ENCODE data around the gene ODAD3. TPM values are rescaled to one million over a fixed set of nuclear protein-coding genes. Genes with fewer than 3 reads are reported as not detected.
"Not testable (repeated sequence)": the region's sequence is repeated elsewhere in the genome, so short reads cannot be mapped to it uniquely, and the experiment has no call there.

Gene ODAD3
- polyA plus RNA-seq, 1 donor: 0.79 TPM

- Histone ChIP-seq H3K9me3 (ENCODE audit: control insufficient read depth, low read depth, low read length) (peaks cover 4% of the 10 kb centered on the region), H3K4me3 (ENCODE audit: low read length) (peak overlapping the region; percentile 79), H3K36me3 (ENCODE audit: control insufficient read depth, insufficient read depth, low read length) (peaks cover 5% of the 10 kb centered on the region), H3K27ac (ENCODE audit: low read length) (peak overlapping the region; percentile 86), H3K27me3 (ENCODE audit: control insufficient read depth, insufficient read depth, low read length) (peaks cover 15% of the 10 kb centered on the region), H3K4me1 (ENCODE audit: control insufficient read depth, insufficient read depth, low read length) (peaks cover 33% of the 10 kb centered on the region)
- peak in 1 of 2 donors; percentile 80 for DNase-seq
- WGBS (ENCODE audit: insufficient coverage, low lambda C conversion rate): no CpG with 5 or more reads among the region's 65 CpGs
Measured at GRCh38 chr19:11382898-11383705, 51.8 kb downstream of the ODAD3 start.

- Histone ChIP-seq H3K27me3 (ENCODE audit: control insufficient read depth, insufficient read depth, low read length) (peaks cover 15% of the 10 kb centered on the region), H3K4me3 (ENCODE audit: low read length) (peak overlapping the region; percentile 40), H3K4me1 (ENCODE audit: control insufficient read depth, insufficient read depth, low read length) (peaks cover 34% of the 10 kb centered on the region), H3K27ac (ENCODE audit: low read length) (peak overlapping the region; percentile 67), H3K36me3 (ENCODE audit: control insufficient read depth, insufficient read depth, low read length) (peaks cover 5% of the 10 kb centered on the region), H3K9me3 (ENCODE audit: control insufficient read depth, low read depth, low read length) (peaks cover 4% of the 10 kb centered on the region)
- DNase-seq: peak; percentile 94 to 97
- 0% methylated on average over 2 of the region's 54 CpGs for WGBS (ENCODE audit: insufficient coverage, low lambda C conversion rate)
Measured at GRCh38 chr19:11380653-11381537, 54.0 kb downstream of the ODAD3 start.

- Histone ChIP-seq H3K36me3 (ENCODE audit: control insufficient read depth, insufficient read depth, low read length) (peaks cover 5% of the 10 kb centered on the region), H3K4me1 (ENCODE audit: control insufficient read depth, insufficient read depth, low read length) (peaks cover 40% of the 10 kb centered on the region), H3K27ac (ENCODE audit: low read length) (no peak overlapping the region), H3K4me3 (ENCODE audit: low read length) (no peak overlapping the region), H3K9me3 (ENCODE audit: control insufficient read depth, low read depth, low read length) (peaks cover 4% of the 10 kb centered on the region), H3K27me3 (ENCODE audit: control insufficient read depth, insufficient read depth, low read length) (peaks cover 15% of the 10 kb centered on the region)
- no peak for DNase-seq
- WGBS (ENCODE audit: insufficient coverage, low lambda C conversion rate): no CpG with 5 or more reads among the region's 7 CpGs
Measured at GRCh38 chr19:11379857-11380350, 55.0 kb downstream of the ODAD3 start.

- WGBS (ENCODE audit: insufficient coverage, low lambda C conversion rate): no CpG with 5 or more reads among the region's 14 CpGs
- Histone ChIP-seq H3K27me3 (ENCODE audit: control insufficient read depth, insufficient read depth, low read length) (peaks cover 15% of the 10 kb centered on the region), H3K4me1 (ENCODE audit: control insufficient read depth, insufficient read depth, low read length) (peaks cover 35% of the 10 kb centered on the region)
- H3K36me3 ChIP-seq (ENCODE audit: control insufficient read depth, insufficient read depth, low read length); H3K4me3 ChIP-seq (ENCODE audit: low read length); H3K9me3 ChIP-seq (ENCODE audit: control insufficient read depth, low read depth, low read length); DNase-seq; H3K27ac ChIP-seq (ENCODE audit: low read length): not testable (repeated sequence)
Measured at GRCh38 chr19:11379269-11379845, 55.6 kb downstream of the ODAD3 start.

GRCh38 chr19:11378319-11379189, 56.4 kb downstream of the ODAD3 start:
- peak in 1 of 2 donors; percentile 37 for DNase-seq
- H3K9me3 ChIP-seq (ENCODE audit: control insufficient read depth, low read depth, low read length): peaks cover 4% of the 10 kb centered on the region
- H3K36me3 ChIP-seq (ENCODE audit: control insufficient read depth, insufficient read depth, low read length): peaks cover 5% of the 10 kb centered on the region
- H3K4me3 ChIP-seq (ENCODE audit: low read length): no peak overlapping the region
- H3K27ac ChIP-seq (ENCODE audit: low read length): no peak overlapping the region
- peaks cover 35% of the 10 kb centered on the region for H3K4me1 ChIP-seq (ENCODE audit: control insufficient read depth, insufficient read depth, low read length)
- H3K27me3 ChIP-seq (ENCODE audit: control insufficient read depth, insufficient read depth, low read length): peaks cover 12% of the 10 kb centered on the region
- no CpG with 5 or more reads among the region's 8 CpGs for WGBS (ENCODE audit: insufficient coverage, low lambda C conversion rate)

- WGBS (ENCODE audit: insufficient coverage, low lambda C conversion rate): no CpG with 5 or more reads among the region's 3 CpGs
- peaks cover 29% of the 10 kb centered on the region for H3K4me1 ChIP-seq (ENCODE audit: control insufficient read depth, insufficient read depth, low read length)
- DNase-seq: no peak
- no peaks in the 10 kb centered on the region for H3K9me3 ChIP-seq (ENCODE audit: control insufficient read depth, low read depth, low read length)
- no peak overlapping the region for H3K4me3 ChIP-seq (ENCODE audit: low read length)
- peaks cover 5% of the 10 kb centered on the region for H3K36me3 ChIP-seq (ENCODE audit: control insufficient read depth, insufficient read depth, low read length)
- H3K27ac ChIP-seq (ENCODE audit: low read length): no peak overlapping the region
- peaks cover 6% of the 10 kb centered on the region for H3K27me3 ChIP-seq (ENCODE audit: control insufficient read depth, insufficient read depth, low read length)
Measured at GRCh38 chr19:11377756-11378155, 57.2 kb downstream of the ODAD3 start.

- Histone ChIP-seq H3K9me3 (ENCODE audit: control insufficient read depth, low read depth, low read length) (no peaks in the 10 kb centered on the region), H3K36me3 (ENCODE audit: control insufficient read depth, insufficient read depth, low read length) (peaks cover 5% of the 10 kb centered on the region), H3K4me3 (ENCODE audit: low read length) (no peak overlapping the region), H3K27ac (ENCODE audit: low read length) (no peak overlapping the region), H3K4me1 (ENCODE audit: control insufficient read depth, insufficient read depth, low read length) (peaks cover 28% of the 10 kb centered on the region), H3K27me3 (ENCODE audit: control insufficient read depth, insufficient read depth, low read length) (peaks cover 4% of the 10 kb centered on the region)
- DNase-seq: peak in 1 of 2 donors; percentile 49
Measured at GRCh38 chr19:11377237-11377636, 57.7 kb downstream of the ODAD3 start.

GRCh38 chr19:11375143-11375948, 59.6 kb downstream of the ODAD3 start:
- H3K4me1 ChIP-seq (ENCODE audit: control insufficient read depth, insufficient read depth, low read length): peaks cover 16% of the 10 kb centered on the region
- 0% methylated on average over 1 of the region's 27 CpGs for WGBS (ENCODE audit: insufficient coverage, low lambda C conversion rate)
- peaks cover 5% of the 10 kb centered on the region for H3K36me3 ChIP-seq (ENCODE audit: control insufficient read depth, insufficient read depth, low read length)
- peak overlapping the region; percentile 93 for H3K27ac ChIP-seq (ENCODE audit: low read length)
- H3K4me3 ChIP-seq (ENCODE audit: low read length): peak overlapping the region; percentile 71
- peak in 1 of 2 donors; percentile 70 for DNase-seq
- no peaks in the 10 kb centered on the region for H3K9me3 ChIP-seq (ENCODE audit: control insufficient read depth, low read depth, low read length)
- H3K27me3 ChIP-seq (ENCODE audit: control insufficient read depth, insufficient read depth, low read length): no peaks in the 10 kb centered on the region

All from large intestine (tissue), 3 donors.